ENCODE measurements around the gene SEC62.

DNA sequence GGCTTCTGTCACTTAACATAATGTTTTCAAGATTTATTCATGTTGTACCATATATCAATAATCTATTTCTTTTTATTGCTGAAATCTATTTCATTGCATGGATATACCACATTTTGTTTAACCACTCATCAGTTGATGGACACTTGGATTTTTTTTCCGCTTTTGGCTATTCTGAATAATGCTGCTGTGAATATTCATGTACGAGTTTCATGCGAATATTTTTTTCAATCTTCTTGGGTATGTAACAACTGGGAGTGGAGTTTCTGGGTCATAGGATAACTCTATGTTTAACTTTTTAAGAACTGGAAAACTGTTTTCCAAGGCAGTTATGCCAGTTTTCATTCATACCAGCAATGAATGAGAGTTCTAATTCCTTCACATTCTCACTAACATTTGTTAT lies 49.5 kb downstream of the SEC62 start:
- TF ChIP-seq EZH2 (IDR thresholded peaks at IDR 0.05; ENCODE audit: insufficient read depth, poor library complexity, severe bottlenecking), result no peak
- no peak for TF ChIP-seq EZH2phosphoT487 (IDR thresholded peaks at IDR 0.05; ENCODE audit: insufficient read depth, low read depth)
